HPDE6-E6E7 (cell line): Measurements from ENCODE around the gene PIM1.

Experiments
- DNase-seq: peaks from one replicate; pipeline ENCODE4 v3.0.0; 2011; ENCODE audit warnings: missing footprints; ENCODE audit errors: extremely low spot score

Gene PIM1

DNA sequence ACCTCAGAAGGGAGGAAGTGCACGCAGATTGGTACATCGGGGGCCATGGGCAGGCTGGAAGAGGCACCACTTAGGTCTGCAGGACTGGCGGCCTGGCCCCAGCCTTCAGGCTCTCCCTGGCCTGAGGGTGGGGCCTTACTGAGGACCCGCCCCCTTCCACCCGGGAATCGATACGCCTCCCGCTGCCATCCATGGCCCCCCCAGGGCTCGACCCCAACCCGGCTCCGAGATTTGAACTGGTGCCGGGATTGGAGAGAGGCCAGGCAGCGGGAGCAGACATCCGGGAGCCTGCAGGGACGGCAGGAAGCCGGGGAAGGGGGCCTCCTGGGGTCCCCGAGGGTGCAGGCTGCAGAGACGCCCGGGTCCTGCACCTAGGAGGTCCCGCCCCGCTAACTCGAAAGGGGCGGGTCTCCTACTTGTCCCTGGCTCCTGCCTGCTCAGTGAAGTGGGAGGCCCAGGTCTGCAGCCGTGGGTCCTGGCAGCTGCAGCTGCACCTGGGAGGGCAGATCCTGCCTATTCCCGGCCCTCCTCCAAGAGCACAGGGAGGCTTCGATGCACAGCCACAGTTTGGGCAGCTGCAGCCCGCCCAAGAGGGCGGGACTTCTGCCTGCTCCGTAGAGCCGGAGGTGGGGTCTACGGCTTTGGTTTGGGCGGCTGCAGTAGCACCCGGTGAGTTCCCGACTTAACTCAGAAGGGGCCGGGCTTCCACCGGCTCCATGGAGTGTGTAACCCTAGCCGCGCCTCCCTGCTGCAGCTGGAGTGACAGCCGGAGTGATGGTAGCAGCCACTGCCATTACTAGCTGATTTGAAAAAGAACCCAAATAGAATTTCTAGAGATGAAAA lies 52.4 kb downstream of the PIM1 start:
- DNase-seq, result peak; percentile 89

DNA sequence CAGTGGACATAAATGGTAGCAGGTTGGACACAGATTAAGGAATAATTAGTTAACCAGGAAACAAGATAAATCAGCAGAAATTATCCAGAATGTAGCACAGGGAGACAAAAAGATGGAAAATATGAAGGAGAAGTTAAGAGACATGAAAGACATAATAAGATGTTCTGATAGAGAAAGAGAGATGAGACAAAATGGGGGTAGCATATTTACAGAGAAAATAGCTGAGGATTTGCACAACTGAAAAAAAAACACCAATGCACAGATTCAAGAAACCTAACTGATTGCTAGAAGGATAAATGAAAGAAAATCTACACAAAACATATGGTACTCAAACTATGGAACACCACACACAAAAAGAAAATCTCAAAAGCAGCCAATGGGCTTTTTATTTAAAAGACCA lies 53.0 kb downstream of the PIM1 start:
- DNase-seq, result no peak
